IMR-90 (cell line): ENCODE data around the gene RYR1. TPM values are rescaled to one million over a fixed set of nuclear protein-coding genes. Genes with fewer than 3 reads are reported as not detected.

Experiments used
- ATAC-seq: fragments of 200-7000 bp; cut with Tn5 transposase; 2 replicates; pipeline ENCODE4 v1.9.1; 2020; ENCODE audit warnings: low read depth, mild to moderate bottlenecking, moderate library complexity
- BruUV-seq: library from RNA; stranded (reverse); fragments of 400-500 nt; replicated peaks from 2 replicates; lab custom pipeline; 2021; lab: Mats Ljungman, UMichigan
- CTCF ChIA-PET: fragments of 300-600 bp; formaldehyde crosslinking; extraction: SDS; loops from one replicate; lab custom pipeline; 2021; ENCODE audit warnings: antibody characterized with exemption; lab: Yijun Ruan, JAX
- POLR2A ChIA-PET: fragments of 300-600 bp; sonication (Branson Sonifier 250); formaldehyde crosslinking; loops from one replicate; lab custom pipeline; 2022; ENCODE audit warnings: antibody characterized with exemption; ENCODE audit not compliant: unreplicated experiment; lab: Charles Lee
- DNase-seq: peaks from one replicate; pipeline ENCODE4 v3.0.0; 2013
- H2AFZ ChIP-seq: replicated peaks from 2 replicates; pipeline ENCODE3; 2013; ENCODE audit warnings: low read length, mild to moderate bottlenecking; ENCODE audit not compliant: poor library complexity
- H2AK5ac ChIP-seq: 2 replicates; pipeline ENCODE4 v1.6.1; 2013; ENCODE audit warnings: low read depth, low read length, inconsistent platforms
- H2AK9ac ChIP-seq: replicated peaks from 2 replicates; pipeline ENCODE3; 2013; ENCODE audit warnings: mild to moderate bottlenecking, low read depth, low read length, moderate library complexity; ENCODE audit not compliant: poor library complexity
- H2BK120ac ChIP-seq: 2 replicates; pipeline ENCODE4 v1.6.1; 2013; ENCODE audit warnings: low read depth, low read length, inconsistent platforms
- H2BK15ac ChIP-seq: 3 replicates; pipeline ENCODE4 v1.6.1; 2013; ENCODE audit warnings: low read depth, low read length, inconsistent platforms
- H2BK20ac ChIP-seq: 2 replicates; pipeline ENCODE4 v1.6.1; 2013; ENCODE audit warnings: low read depth, mild to moderate bottlenecking, inconsistent platforms, low read length, moderate library complexity
- H2BK5ac ChIP-seq: 2 replicates; pipeline ENCODE4 v1.6.1; 2013; ENCODE audit warnings: mild to moderate bottlenecking, low read depth, low read length, inconsistent platforms; ENCODE audit not compliant: poor library complexity, severe bottlenecking
- H3K14ac ChIP-seq: replicated peaks from 2 replicates; pipeline ENCODE4 v1.6.1; 2013; ENCODE audit warnings: low read depth, low read length, inconsistent platforms
- H3K18ac ChIP-seq: 2 replicates; pipeline ENCODE4 v1.6.1; 2013; ENCODE audit warnings: low read depth, low read length, control low read depth
- H3K23ac ChIP-seq: 2 replicates; pipeline ENCODE4 v1.6.1; 2013; ENCODE audit warnings: low read depth, low read length, inconsistent platforms
- H3K27ac ChIP-seq: 2 replicates; pipeline ENCODE4 v1.5.1; 2013; ENCODE audit warnings: mild to moderate bottlenecking, control low read depth, low read length; ENCODE audit not compliant: insufficient read depth
- H3K27me3 ChIP-seq: 2 replicates; pipeline ENCODE4 v1.6.1; 2013; ENCODE audit warnings: low read length; ENCODE audit not compliant: control insufficient read depth, insufficient read depth
- H3K36me3 ChIP-seq: 2 replicates; pipeline ENCODE4 v1.6.1; 2013; ENCODE audit warnings: low read length, mixed read lengths; ENCODE audit not compliant: control insufficient read depth, insufficient read depth
- H3K4ac ChIP-seq: 2 replicates; pipeline ENCODE4 v1.6.1; 2013; ENCODE audit warnings: low read depth, low read length, inconsistent platforms
- H3K4me1 ChIP-seq: 2 replicates; pipeline ENCODE4 v1.6.1; 2013; ENCODE audit warnings: low read length, mixed read lengths; ENCODE audit not compliant: control insufficient read depth, insufficient read depth
- H3K4me2 ChIP-seq: 2 replicates; pipeline ENCODE4 v1.6.1; 2013; ENCODE audit warnings: low read depth, mild to moderate bottlenecking, control low read depth, low read length, moderate library complexity
- H3K4me3 ChIP-seq: 2 replicates; pipeline ENCODE4 v1.5.1; 2013; ENCODE audit warnings: low read depth, mild to moderate bottlenecking, control low read depth, low read length, moderate library complexity; ENCODE audit not compliant: insufficient read depth
- H3K56ac ChIP-seq: 2 replicates; pipeline ENCODE4 v1.6.1; 2013; ENCODE audit warnings: low read length, inconsistent platforms; ENCODE audit not compliant: insufficient read depth; ENCODE audit errors: extremely low read depth
- H3K79me1 ChIP-seq, 2 experiments: 2 replicates each; pipeline ENCODE4 v1.6.1; 2013; ENCODE audit warnings: low read length in 2 of 2, inconsistent platforms in 1 of 2, low read depth in 1 of 2
- H3K9ac ChIP-seq: 2 replicates; pipeline ENCODE4 v1.6.1; 2013; ENCODE audit warnings: low read depth, low read length, control low read depth
- H3K9me1 ChIP-seq: 2 replicates; pipeline ENCODE4 v1.6.1; 2013; ENCODE audit warnings: low read length, inconsistent platforms; ENCODE audit not compliant: insufficient read depth
- H3K9me3 ChIP-seq: 2 replicates; pipeline ENCODE4 v1.6.1; 2013; ENCODE audit warnings: low read length; ENCODE audit not compliant: control insufficient read depth, insufficient read depth
- H4K20me1 ChIP-seq: 2 replicates; pipeline ENCODE4 v1.6.1; 2013; ENCODE audit warnings: low read length, inconsistent platforms; ENCODE audit not compliant: insufficient read depth
- H4K5ac ChIP-seq: 2 replicates; pipeline ENCODE4 v1.6.1; 2013; ENCODE audit warnings: mild to moderate bottlenecking, low read depth, low read length, control low read depth
- H4K8ac ChIP-seq, 2 experiments: 2 replicates each; pipeline ENCODE4 v1.6.1; 2013; ENCODE audit warnings: low read depth in 2 of 2, low read length in 2 of 2, control low read depth in 1 of 2, inconsistent platforms in 1 of 2
- H4K91ac ChIP-seq: 2 replicates; pipeline ENCODE4 v1.6.1; 2013; ENCODE audit warnings: low read depth, low read length, inconsistent platforms; ENCODE audit not compliant: insufficient read depth
- BHLHE40 ChIP-seq: fragments of 150-350 bp; IDR thresholded peaks from 2 replicates; pipeline ENCODE4 v1.6.1; 2016; ENCODE audit warnings: mild to moderate bottlenecking, low read depth, low read length
- CEBPB ChIP-seq: IDR thresholded peaks from 2 replicates; pipeline ENCODE4 v1.6.1; 2012; ENCODE audit warnings: low read depth, low read length, improper control_type of control experiment
- CHD1 ChIP-seq: IDR thresholded peaks from 2 replicates; pipeline ENCODE4 v1.6.1; 2012; ENCODE audit warnings: low read depth, low read length, improper control_type of control experiment
- CTCF ChIP-seq: conservative IDR thresholded peaks from 2 replicates; pipeline ENCODE4 v1.5.1; 2012; ENCODE audit warnings: mild to moderate bottlenecking, low read depth, low read length, improper control_type of control experiment
- ELK1 ChIP-seq: fragments of 150-350 bp; IDR thresholded peaks from 2 replicates; pipeline ENCODE4 v1.6.1; 2016; ENCODE audit warnings: low read depth, mild to moderate bottlenecking, low read length, moderate library complexity, borderline replicate concordance
- MAFK ChIP-seq: IDR thresholded peaks from 2 replicates; pipeline ENCODE4 v1.6.1; 2012; ENCODE audit warnings: low read depth, low read length, improper control_type of control experiment
- MAZ ChIP-seq: IDR thresholded peaks from 2 replicates; pipeline ENCODE4 v1.6.1; 2012; ENCODE audit warnings: low read depth, mild to moderate bottlenecking, low read length, improper control_type of control experiment, moderate library complexity, borderline replicate concordance
- MXI1 ChIP-seq: IDR thresholded peaks from 2 replicates; pipeline ENCODE4 v1.6.1; 2012; ENCODE audit warnings: low read depth, mild to moderate bottlenecking, low read length, moderate library complexity, borderline replicate concordance
- NFE2L2 ChIP-seq: fragments of 150-350 bp; IDR thresholded peaks from 2 replicates; pipeline ENCODE4 v1.6.1; 2016; ENCODE audit warnings: low read depth, mild to moderate bottlenecking, low read length
- POLR2A ChIP-seq: IDR thresholded peaks from 2 replicates; pipeline ENCODE4 v1.6.1; 2012; ENCODE audit warnings: mild to moderate bottlenecking, low read depth, low read length
- RAD21 ChIP-seq: IDR thresholded peaks from 2 replicates; pipeline ENCODE4 v1.6.1; 2012; ENCODE audit warnings: low read length, improper control_type of control experiment
- RCOR1 ChIP-seq: IDR thresholded peaks from 2 replicates; pipeline ENCODE4 v1.6.1; 2012; ENCODE audit warnings: mild to moderate bottlenecking, low read length, improper control_type of control experiment; ENCODE audit not compliant: insufficient replicate concordance
- RFX5 ChIP-seq: IDR thresholded peaks from 2 replicates; pipeline ENCODE4 v1.8.0; 2012; ENCODE audit warnings: low read depth, mild to moderate bottlenecking, low read length, moderate library complexity
- SMC3 ChIP-seq: fragments of 150-350 bp; IDR thresholded peaks from 2 replicates; pipeline ENCODE4 v1.6.1; 2016; ENCODE audit warnings: low read depth, mild to moderate bottlenecking, antibody characterized with exemption, low read length, moderate library complexity
- USF2 ChIP-seq: fragments of 150-350 bp; IDR thresholded peaks from 2 replicates; pipeline ENCODE4 v1.6.1; 2017; ENCODE audit warnings: mild to moderate bottlenecking, antibody characterized with exemption, low read length, low read depth
- WGBS, 2 experiments: methylation state at CpG; one replicate each; pipeline versions ENCODE4 v1.1.5 to v1.1.7; 2013; ENCODE audit warnings: missing lambda C conversion rate in 2 of 2; ENCODE audit not compliant: insufficient read length in 1 of 2; ENCODE audit errors: extremely low coverage in 2 of 2; 5-methylcytosine and 5-hydroxymethylcytosine counted together
- dilution Hi-C: fragments of 300-500 bp; cut with HindIII; formaldehyde crosslinking; loops from one replicate; pipeline ENCODE4 v1.14.3; 2018; ENCODE audit warnings: low sequenced_read_pairs; ENCODE audit not compliant: unreplicated experiment
- in situ Hi-C: fragments of 300-500 bp; cut with MboI; formaldehyde crosslinking; loops from 3 replicates; pipeline ENCODE4 v1.14.3; 2019; ENCODE audit warnings: low sequenced_read_pairs, inconsistent platforms, mixed read lengths
- intact Hi-C: fragments of 100-400 bp; cut with micrococcal nuclease; formaldehyde crosslinking; loops from 2 replicates; pipeline ENCODE4 v1.10.0; 2022
- polyA plus RNA-seq, 3 experiments: library from polyadenylated mRNA; depleted of rRNA; stranded (reverse); fragments of >200 nt; gene quantifications; 2 replicates each; pipeline ENCODE4 v1.2.3, GENCODE V29; 2012; ENCODE audit warnings: low replicate concordance in 1 of 3
- total RNA-seq: library from RNA; depleted of rRNA; stranded (reverse); fragments of >200 nt; gene quantifications from 2 replicates; pipeline ENCODE4 v1.2.3, GENCODE V29; 2012

The RYR1 gene
- total and polyA plus RNA-seq, 2 of the 4 experiments (the other 2 are of a cell fraction) = not detected

- no peak overlapping the region for H2AK5ac ChIP-seq
- no peak overlapping the region for H2BK15ac ChIP-seq
- no peaks in the 10 kb centered on the region for H3K79me1 ChIP-seq
- H4K20me1 ChIP-seq = no peaks in the 10 kb centered on the region
- no peak overlapping the region for H3K4me2 ChIP-seq
- H3K4ac ChIP-seq = no peak overlapping the region
- H2AK9ac ChIP-seq = no peak overlapping the region
- H3K9me3 ChIP-seq = no peaks in the 10 kb centered on the region
- H3K27me3 ChIP-seq = peaks cover 6% of the 10 kb centered on the region
- no peak overlapping the region for H3K23ac ChIP-seq
- intact Hi-C loops = no loop called here
- no CpG with 5 or more reads among the region's 5 CpGs for WGBS, 2 experiments
- ChIA-PET CTCF (no interaction called here), POLR2A (no interaction called here)
- DNase-seq = no peak
- ATAC-seq = no peak
- no peak overlapping the region for H3K4me3 ChIP-seq
- H2AFZ ChIP-seq = no peak overlapping the region
- H3K18ac ChIP-seq = no peak overlapping the region
- H4K8ac ChIP-seq = no peak overlapping the region
- dilution Hi-C loops = no loop called here
- TF ChIP-seq BHLHE40 = no peak
- no peak for TF ChIP-seq MAZ
- TF ChIP-seq CEBPB = no peak
- TF ChIP-seq CTCF = no peak
- no peak for TF ChIP-seq USF2
- no peak for TF ChIP-seq CHD1
- no peak for TF ChIP-seq POLR2A
- TF ChIP-seq ELK1 = no peak
- TF ChIP-seq RAD21 = no peak
- no peak for TF ChIP-seq RCOR1
- TF ChIP-seq MAFK = no peak
- no peak for TF ChIP-seq MXI1
- TF ChIP-seq SMC3 = no peak
- TF ChIP-seq RFX5 = no peak
- no peak for TF ChIP-seq NFE2L2
- no peaks in the 10 kb centered on the region; the same call in 1 of the 2 replicates for H3K4me1 ChIP-seq
- H4K5ac ChIP-seq = no peak overlapping the region
- H4K91ac ChIP-seq = no peak overlapping the region
- no peak overlapping the region for H2BK20ac ChIP-seq
- H3K56ac ChIP-seq = no peak overlapping the region
- H3K27ac ChIP-seq = no peak overlapping the region
- no peak overlapping the region for H2BK5ac ChIP-seq
- H3K9me1 ChIP-seq = no peaks in the 10 kb centered on the region
- H2BK120ac ChIP-seq = no peak overlapping the region
- no TSS peak for BruUV-seq
- no peak overlapping the region for H3K9ac ChIP-seq
- in situ Hi-C loops = no loop called here
- no peak overlapping the region for H3K14ac ChIP-seq
- H3K36me3 ChIP-seq = no peaks in the 10 kb centered on the region
Measured at GRCh38 chr19:38549061-38549460, 115.6 kb downstream of the RYR1 start.
